ENCODE results near the gene PDIA4. TPM values are rescaled to one million over a fixed set of nuclear protein-coding genes. Genes with fewer than 3 reads are reported as not detected.

The PDIA4 gene
- total RNA-seq, 1 donor from 2014 or later: 142 TPM

DNA sequence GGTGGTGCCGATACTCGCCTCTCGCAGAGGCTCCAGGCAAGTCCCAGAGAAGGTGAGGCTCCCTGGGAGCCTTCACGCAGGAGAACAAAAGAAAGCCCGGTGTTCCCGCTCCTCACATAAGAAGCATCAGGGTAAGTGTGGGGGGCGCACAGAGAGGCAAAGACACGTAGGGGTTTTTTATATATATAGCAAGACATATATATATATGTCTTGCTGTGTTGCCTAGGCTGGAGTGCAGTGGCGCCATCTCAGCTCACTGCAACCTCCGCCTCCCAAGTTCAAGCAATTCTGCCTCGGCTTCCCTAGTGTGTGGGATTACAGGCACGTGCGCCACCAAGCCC is 61.3 kb downstream of the PDIA4 start:
- TF ChIP-seq, protein P1, sequence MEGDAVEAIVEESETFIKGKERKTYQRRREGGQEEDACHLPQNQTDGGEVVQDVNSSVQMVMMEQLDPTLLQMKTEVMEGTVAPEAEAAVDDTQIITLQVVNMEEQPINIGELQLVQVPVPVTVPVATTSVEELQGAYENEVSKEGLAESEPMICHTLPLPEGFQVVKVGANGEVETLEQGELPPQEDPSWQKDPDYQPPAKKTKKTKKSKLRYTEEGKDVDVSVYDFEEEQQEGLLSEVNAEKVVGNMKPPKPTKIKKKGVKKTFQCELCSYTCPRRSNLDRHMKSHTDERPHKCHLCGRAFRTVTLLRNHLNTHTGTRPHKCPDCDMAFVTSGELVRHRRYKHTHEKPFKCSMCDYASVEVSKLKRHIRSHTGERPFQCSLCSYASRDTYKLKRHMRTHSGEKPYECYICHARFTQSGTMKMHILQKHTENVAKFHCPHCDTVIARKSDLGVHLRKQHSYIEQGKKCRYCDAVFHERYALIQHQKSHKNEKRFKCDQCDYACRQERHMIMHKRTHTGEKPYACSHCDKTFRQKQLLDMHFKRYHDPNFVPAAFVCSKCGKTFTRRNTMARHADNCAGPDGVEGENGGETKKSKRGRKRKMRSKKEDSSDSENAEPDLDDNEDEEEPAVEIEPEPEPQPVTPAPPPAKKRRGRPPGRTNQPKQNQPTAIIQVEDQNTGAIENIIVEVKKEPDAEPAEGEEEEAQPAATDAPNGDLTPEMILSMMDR (IDR thresholded peaks at IDR 0.05): no peak
- TF ChIP-seq EZH2phosphoT487 (IDR thresholded peaks at IDR 0.05): no peak
- no peak for TF ChIP-seq EZH2 (IDR thresholded peaks at IDR 0.05)
- peaks cover 3% of the 10 kb centered on the region for H3K9me3 Mint-ChIP-seq
- H3K27me3 Mint-ChIP-seq (ENCODE audit: insufficient read depth, low read depth): peaks cover 17% of the 10 kb centered on the region
- Histone ChIP-seq H3K9me3 (ENCODE audit: low read depth) (no peaks in the 10 kb centered on the region), H3K4me2 (peak overlapping the region; percentile 49), H3K27me3 (no peaks in the 10 kb centered on the region), H3K4me1 (peaks cover 9% of the 10 kb centered on the region), H3K36me3 (no peaks in the 10 kb centered on the region), H3K9ac (no peak overlapping the region), H3F3A (ENCODE audit: low read depth) (peaks cover 13% of the 10 kb centered on the region), H4K20me1 (ENCODE audit: low read depth) (no peaks in the 10 kb centered on the region), H3K4me3 (peak overlapping the region; percentile 22), H3K79me2 (ENCODE audit: low read depth) (no peaks in the 10 kb centered on the region), H3K27ac (no peak overlapping the region), H2AFZ (replicated peaks) (peak overlapping the region; percentile 87)
- no peak for DNase-seq (ENCODE audit: low spot score)
- no peak overlapping the region for H3K27ac Mint-ChIP-seq
- H3K4me1 Mint-ChIP-seq: peaks cover 17% of the 10 kb centered on the region
- no peak overlapping the region for H3K4me3 Mint-ChIP-seq
- H3K36me3 Mint-ChIP-seq: no peaks in the 10 kb centered on the region

DNA sequence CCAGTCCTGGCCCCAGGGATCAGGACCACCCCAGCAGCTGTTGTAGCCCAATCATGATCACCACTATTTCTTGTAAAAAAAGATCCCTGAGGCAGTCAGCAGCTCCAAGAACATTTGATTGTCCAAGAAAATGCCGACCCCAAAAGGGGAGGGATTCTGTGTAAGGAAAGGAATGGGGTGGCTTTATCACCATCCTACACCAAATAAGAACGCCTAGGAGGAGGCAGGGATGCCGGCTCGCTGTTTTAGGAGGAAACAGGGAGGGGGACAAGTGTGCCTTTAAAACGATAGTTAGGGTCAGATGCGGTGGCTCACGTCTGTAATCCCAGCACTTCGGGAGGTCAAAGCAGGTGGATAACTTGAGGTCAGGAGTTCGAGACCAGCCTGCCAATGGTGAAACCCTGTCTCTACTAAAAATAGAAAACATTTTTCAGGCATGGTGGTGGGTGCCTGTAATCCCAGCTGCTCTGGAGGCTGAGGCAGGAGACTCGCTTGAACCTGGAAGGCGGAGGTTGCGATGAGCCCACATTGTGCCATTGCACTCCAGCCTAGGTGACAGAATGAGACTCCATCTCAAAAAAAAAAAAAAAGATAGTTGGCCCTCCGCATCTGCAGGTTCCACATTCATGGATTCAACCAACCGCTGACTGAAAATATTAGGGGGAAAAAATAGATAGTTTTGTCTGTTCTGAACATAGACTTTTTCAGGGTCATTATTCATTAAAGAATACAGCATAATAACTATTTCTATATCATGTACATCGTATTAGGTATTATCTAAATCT is 63.6 kb downstream of the PDIA4 start:
- Mint-ChIP-seq H3K27ac (peak overlapping the region; percentile 22), H3K9me3 (peaks cover 3% of the 10 kb centered on the region), H3K4me3 (peak overlapping the region; percentile 67), H3K4me1 (peaks cover 20% of the 10 kb centered on the region), H3K36me3 (no peaks in the 10 kb centered on the region), H3K27me3 (ENCODE audit: insufficient read depth, low read depth) (peaks cover 16% of the 10 kb centered on the region)
- Histone ChIP-seq H3K4me1 (peaks cover 9% of the 10 kb centered on the region), H3K36me3 (no peaks in the 10 kb centered on the region), H2AFZ (replicated peaks) (peak overlapping the region; percentile 99), H3F3A (ENCODE audit: low read depth) (peaks cover 13% of the 10 kb centered on the region), H3K9ac (no peak overlapping the region), H3K27me3 (no peaks in the 10 kb centered on the region), H3K9me3 (ENCODE audit: low read depth) (no peaks in the 10 kb centered on the region), H3K4me2 (peak overlapping the region; percentile 49), H3K27ac (no peak overlapping the region), H3K79me2 (ENCODE audit: low read depth) (no peaks in the 10 kb centered on the region), H4K20me1 (ENCODE audit: low read depth) (no peaks in the 10 kb centered on the region), H3K4me3 (no peak overlapping the region)
- peak; percentile 18 for DNase-seq (ENCODE audit: low spot score)
- TF ChIP-seq EZH2 (IDR thresholded peaks at IDR 0.05) (no peak), EZH2phosphoT487 (IDR thresholded peaks at IDR 0.05) (no peak)
- TF ChIP-seq, protein P1 (IDR thresholded peaks at IDR 0.05): no peak

DNA sequence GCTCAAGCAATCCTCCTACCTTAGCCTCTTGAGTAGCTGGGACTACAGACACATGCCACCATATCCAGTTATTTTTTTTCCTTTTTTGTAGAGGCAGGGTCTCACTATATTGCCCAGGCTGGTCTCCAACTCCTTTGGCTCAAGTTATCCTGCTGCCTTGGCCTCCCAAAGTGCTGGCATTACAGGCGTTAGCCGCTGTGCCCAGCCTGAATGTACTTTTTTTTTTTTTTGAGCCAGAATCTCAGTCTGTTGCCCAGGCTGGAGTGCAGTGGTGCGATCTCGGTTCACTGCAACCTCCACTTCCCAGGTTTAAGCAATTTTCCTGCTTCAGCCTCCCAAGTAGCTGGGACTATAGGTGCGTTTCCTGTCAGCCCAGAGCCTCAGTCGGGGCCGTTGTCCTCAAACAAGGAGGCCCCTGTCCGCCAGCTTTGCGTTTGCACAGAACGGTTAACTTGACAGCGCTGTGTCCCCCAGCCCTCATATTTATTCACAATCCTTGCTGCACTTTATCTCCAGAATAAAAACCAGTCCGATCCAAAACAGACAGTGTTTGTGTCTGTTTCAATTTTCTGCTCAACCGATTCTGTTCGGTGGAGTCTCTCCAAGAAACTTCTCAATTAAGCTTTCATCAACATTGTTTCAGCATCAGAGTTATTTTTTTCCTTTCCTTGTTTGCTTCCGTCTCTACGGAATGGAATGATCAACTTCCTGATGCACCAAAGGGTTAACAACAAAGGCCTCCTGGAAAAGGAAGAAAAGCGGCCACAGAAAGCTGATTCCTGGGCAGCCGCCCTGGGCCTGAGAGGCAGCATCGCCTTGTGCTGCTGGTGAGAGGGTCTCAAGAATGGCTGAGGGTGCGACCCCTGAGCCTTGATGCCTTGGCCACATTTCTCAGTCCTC is 64.5 kb downstream of the PDIA4 start:
- Histone ChIP-seq H3K79me2 (ENCODE audit: low read depth) (no peaks in the 10 kb centered on the region), H3K4me1 (peaks cover 9% of the 10 kb centered on the region), H4K20me1 (ENCODE audit: low read depth) (no peaks in the 10 kb centered on the region), H3K9me3 (ENCODE audit: low read depth) (no peaks in the 10 kb centered on the region), H3F3A (ENCODE audit: low read depth) (peaks cover 13% of the 10 kb centered on the region), H3K9ac (no peak overlapping the region), H3K27me3 (no peaks in the 10 kb centered on the region), H3K36me3 (no peaks in the 10 kb centered on the region), H3K4me2 (peak overlapping the region; percentile 49), H3K27ac (no peak overlapping the region), H2AFZ (replicated peaks) (peak overlapping the region; percentile 99), H3K4me3 (no peak overlapping the region)
- Mint-ChIP-seq H3K9me3 (peaks cover 3% of the 10 kb centered on the region), H3K27ac (peak overlapping the region; percentile 44), H3K4me3 (peak overlapping the region; percentile 90), H3K36me3 (no peaks in the 10 kb centered on the region), H3K27me3 (ENCODE audit: insufficient read depth, low read depth) (peaks cover 15% of the 10 kb centered on the region), H3K4me1 (peaks cover 20% of the 10 kb centered on the region)
- DNase-seq (ENCODE audit: low spot score): peak; percentile 26
- TF ChIP-seq EZH2 (IDR thresholded peaks at IDR 0.05) (no peak), EZH2phosphoT487 (IDR thresholded peaks at IDR 0.05) (no peak)
- TF ChIP-seq, protein P1 (IDR thresholded peaks at IDR 0.05): no peak

Measured in neural progenitor cell (in vitro differentiated cells).